GM12891 (cell line): ENCODE measurements around the gene LCOR.
"Not testable (repeated sequence)": the region's sequence is repeated elsewhere in the genome, so short reads cannot be mapped to it uniquely, and the experiment has no call there.

Experiments used
- DNase-seq: peaks from one replicate; pipeline ENCODE4 v3.0.0; 2011; ENCODE audit warnings: low spot score; ENCODE audit not compliant: insufficient read length
- FAIRE-seq: peaks from 2 replicates; lab custom pipeline; 2011; peaks lifted over from hg19 to GRCh38; lab: Jason Lieb, UNC
- PAX5 ChIP-seq: IDR thresholded peaks from 2 replicates; pipeline ENCODE4 v1.6.1; 2011; ENCODE audit warnings: low read length, moderate library complexity, mild to moderate bottlenecking; ENCODE audit not compliant: insufficient read depth, severe bottlenecking
- POLR2A ChIP-seq: IDR thresholded peaks from 2 replicates; pipeline ENCODE4 v1.6.1; 2011; ENCODE audit warnings: low read depth, low read length, control low read depth
- POLR2AphosphoS5 ChIP-seq: IDR thresholded peaks from 2 replicates; pipeline ENCODE4 v1.6.1; 2011; ENCODE audit warnings: low read depth, low read length, control low read depth
- POU2F2 ChIP-seq: IDR thresholded peaks from 2 replicates; pipeline ENCODE4 v1.6.1; 2011; ENCODE audit warnings: low read depth, mild to moderate bottlenecking, control low read depth, low read length, moderate library complexity
- SPI1 ChIP-seq: IDR thresholded peaks from 2 replicates; pipeline ENCODE4 v1.6.1; 2011; ENCODE audit warnings: low read depth, low read length, control low read depth
- TAF1 ChIP-seq: IDR thresholded peaks from 2 replicates; pipeline ENCODE4 v1.6.1; 2011; ENCODE audit warnings: low read depth, low read length, control low read depth

Gene LCOR

GRCh38 chr10:96835899-96836298, 3.8 kb downstream of the LCOR start:
- TF ChIP-seq POU2F2 = no peak
- no peak for TF ChIP-seq TAF1
- no peak for TF ChIP-seq PAX5
- TF ChIP-seq POLR2AphosphoS5 = no peak
- TF ChIP-seq POLR2A = no peak
- TF ChIP-seq SPI1 = no peak
- DNase-seq (no peak), FAIRE-seq (peak; percentile 52)

DNA sequence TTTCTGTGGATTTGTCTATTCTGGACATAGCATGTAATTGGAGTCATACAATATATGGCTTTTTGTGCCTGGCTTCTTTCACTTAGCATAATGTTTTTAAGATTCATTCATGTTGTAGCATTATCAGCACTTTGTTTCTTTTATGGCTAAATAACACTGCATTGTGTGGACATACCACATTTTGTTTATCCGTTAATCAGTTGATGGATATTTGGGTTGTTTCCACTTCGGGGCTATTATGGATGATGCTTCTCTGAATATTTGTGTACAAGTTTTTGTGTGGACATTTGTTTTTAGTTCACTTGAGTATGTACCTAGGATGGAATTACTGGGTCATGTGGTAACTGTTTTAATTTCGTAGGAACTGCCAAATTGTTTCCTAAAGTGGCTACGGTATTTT, 6.4 kb downstream of the LCOR start:
- peak; percentile 5 for FAIRE-seq
- no peak for DNase-seq
- TF ChIP-seq PAX5 = no peak

- DNase-seq (no peak), FAIRE-seq (no peak)
- TF ChIP-seq POLR2AphosphoS5 = no peak
- TF ChIP-seq POU2F2 = no peak
- TF ChIP-seq POLR2A = no peak
- TF ChIP-seq SPI1 = no peak
- TF ChIP-seq PAX5 = no peak
- TF ChIP-seq TAF1 = no peak
Observed at GRCh38 chr10:96840841-96841518, 8.9 kb downstream of the LCOR start.

GRCh38 chr10:96842896-96843723, 11.0 kb downstream of the LCOR start:
- FAIRE-seq = peak; percentile 33
- TF ChIP-seq POLR2AphosphoS5 = no peak
- no peak for TF ChIP-seq POLR2A
- TF ChIP-seq SPI1 = no peak
- no peak for TF ChIP-seq TAF1
- no peak for TF ChIP-seq PAX5
- TF ChIP-seq POU2F2 = no peak
- no peak for DNase-seq

GRCh38 chr10:96843823-96844222, 11.7 kb downstream of the LCOR start:
- no peak for FAIRE-seq
- TF ChIP-seq POLR2AphosphoS5 (no peak), TAF1 (no peak), SPI1 (no peak), PAX5 (no peak), POLR2A (no peak), POU2F2 (no peak)

GRCh38 chr10:96846395-96846794, 14.3 kb downstream of the LCOR start:
- DNase-seq (no peak), FAIRE-seq (no peak)
- no peak for TF ChIP-seq PAX5

More at GRCh38 chr10:96843823-96844222, 11.7 kb downstream of the LCOR start:
- no peak for DNase-seq

DNA sequence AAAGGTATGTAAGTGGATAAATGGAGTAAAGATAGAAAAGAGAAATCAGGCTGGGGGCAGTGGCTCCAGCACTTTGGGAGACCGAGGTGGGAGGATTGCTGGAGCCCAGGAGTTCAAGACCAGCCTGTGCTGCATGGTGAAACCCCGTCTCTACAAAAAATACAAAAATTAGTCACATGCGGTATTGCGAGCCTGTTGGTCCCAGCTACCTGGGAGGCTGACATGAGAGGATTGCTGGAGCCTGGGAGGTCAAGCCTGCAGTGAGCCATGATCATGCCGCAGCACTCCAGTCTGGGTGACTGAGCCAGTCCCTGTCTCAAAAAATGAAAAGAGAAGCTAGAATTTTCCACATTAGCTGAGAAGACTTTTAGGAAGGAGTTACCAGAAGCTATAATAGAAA, 14.8 kb downstream of the LCOR start:
- no peak for TF ChIP-seq PAX5
- no peak for TF ChIP-seq SPI1
- no peak for TF ChIP-seq POLR2A
- no peak for TF ChIP-seq POU2F2
- DNase-seq (no peak), FAIRE-seq (no peak)

DNA sequence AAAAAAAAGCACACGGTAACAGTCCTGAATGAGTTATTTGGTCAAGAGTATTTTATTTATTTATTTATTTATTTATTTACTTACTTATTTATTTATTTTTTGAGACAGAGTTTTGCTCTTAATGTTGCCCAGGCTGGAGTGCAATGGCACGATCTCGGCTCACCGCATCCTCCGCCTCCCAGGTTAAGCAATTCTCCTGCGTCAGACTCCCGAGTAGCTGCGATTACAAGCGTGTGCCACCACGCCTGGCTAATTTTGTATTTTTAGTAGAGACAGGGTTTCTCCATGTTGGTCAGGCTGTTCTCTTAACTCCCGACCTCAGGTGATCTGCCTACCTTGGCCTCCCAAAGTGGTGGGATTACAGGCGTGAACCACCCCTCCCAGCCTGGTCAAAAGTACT, 15.3 kb downstream of the LCOR start:
- DNase-seq, FAIRE-seq: not testable (repeated sequence)

DNA sequence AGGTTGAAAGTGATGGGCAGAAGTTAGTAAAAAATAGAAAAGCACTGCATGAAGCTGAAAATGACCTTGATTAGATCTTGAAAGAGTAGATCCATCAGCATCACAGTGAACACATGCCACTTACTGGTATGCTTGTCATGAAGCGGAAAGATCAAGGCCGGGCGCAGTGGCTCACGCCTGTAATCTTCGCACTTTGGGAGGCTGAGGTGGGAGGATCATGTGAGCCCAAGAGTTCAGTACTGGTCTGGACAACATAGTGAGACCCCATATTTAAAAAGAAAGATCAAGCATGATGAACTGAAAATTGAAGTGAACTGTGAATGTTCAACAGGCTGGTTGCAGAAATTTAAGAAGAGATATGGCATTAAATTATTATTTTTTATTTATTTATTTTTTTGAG, 18.0 kb downstream of the LCOR start:
- no peak for DNase-seq
- TF ChIP-seq PAX5 (no peak), POU2F2 (no peak), POLR2AphosphoS5 (no peak), SPI1 (no peak), TAF1 (no peak), POLR2A (no peak)
- FAIRE-seq = no peak

DNA sequence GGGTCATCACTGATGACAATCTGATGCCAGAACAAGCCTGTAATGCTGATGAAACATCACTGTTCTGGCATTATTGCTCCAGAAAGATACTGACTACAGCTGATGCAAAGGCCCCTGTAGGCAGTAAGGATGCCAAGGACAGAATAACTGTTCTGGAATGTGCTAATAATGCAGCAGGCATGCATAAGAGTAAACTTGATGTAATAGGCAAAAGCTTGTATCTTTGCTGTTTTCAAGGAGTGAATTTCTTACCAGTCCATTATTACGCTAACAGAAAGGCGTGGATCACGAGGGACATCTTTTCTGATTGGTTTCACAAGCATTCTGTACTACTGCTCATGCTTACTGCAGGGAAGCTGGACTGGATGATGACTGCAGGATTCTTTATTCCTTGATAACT, 18.7 kb downstream of the LCOR start:
- peak; percentile 16 for FAIRE-seq
- DNase-seq = no peak
- TF ChIP-seq TAF1 (no peak), POLR2AphosphoS5 (no peak), POU2F2 (no peak)

- DNase-seq (no peak), FAIRE-seq (no peak)
- TF ChIP-seq POLR2AphosphoS5 = no peak
- no peak for TF ChIP-seq PAX5
- no peak for TF ChIP-seq POLR2A
- TF ChIP-seq POU2F2 = no peak
- no peak for TF ChIP-seq TAF1
- TF ChIP-seq SPI1 = no peak
Observed at GRCh38 chr10:96851281-96851680, 19.2 kb downstream of the LCOR start.
